ENCODE data around the gene MATR3.
A peak's percentile ranks its signal among the peaks of the same experiment; 100 is the strongest.

The MATR3 gene

GRCh38 chr5:139314276-139314675 lies 20.7 kb downstream of the MATR3 start:
- TF ChIP-seq CTCF (IDR thresholded peaks at IDR 0.05; ENCODE audit: extremely low read depth, insufficient read depth, missing control alignments) = no peak
- in situ Hi-C loops (cut with MboI; ENCODE audit: low pct_unique_long_range_greater_than_20kb, low sequenced_read_pairs, unreplicated experiment) = no loop called here

GRCh38 chr5:139315056-139315615 lies 21.6 kb downstream of the MATR3 start:
- no peak for TF ChIP-seq CTCF (IDR thresholded peaks at IDR 0.05; ENCODE audit: extremely low read depth, insufficient read depth, missing control alignments)
- no peak for DNase-seq (ENCODE audit: low spot score)
- in situ Hi-C loops (cut with MboI; ENCODE audit: low pct_unique_long_range_greater_than_20kb, low sequenced_read_pairs, unreplicated experiment) = no loop called here

More at GRCh38 chr5:139314276-139314675, 20.7 kb downstream of the MATR3 start:
- no peak for DNase-seq (ENCODE audit: low spot score)

GRCh38 chr5:139335811-139336210 lies 42.3 kb downstream of the MATR3 start:
- in situ Hi-C loops (cut with MboI; ENCODE audit: low pct_unique_long_range_greater_than_20kb, low sequenced_read_pairs, unreplicated experiment) = no loop called here
- DNase-seq (ENCODE audit: low spot score) = no peak

GRCh38 chr5:139340051-139340450 lies 46.5 kb downstream of the MATR3 start:
- no peak for TF ChIP-seq CTCF (IDR thresholded peaks at IDR 0.05; ENCODE audit: extremely low read depth, insufficient read depth, missing control alignments)
- no peak for DNase-seq (ENCODE audit: low spot score)
- in situ Hi-C loops (cut with MboI; ENCODE audit: low pct_unique_long_range_greater_than_20kb, low sequenced_read_pairs, unreplicated experiment) = no loop called here

More at GRCh38 chr5:139335811-139336210, 42.3 kb downstream of the MATR3 start:
- TF ChIP-seq CTCF (IDR thresholded peaks at IDR 0.05; ENCODE audit: extremely low read depth, insufficient read depth, missing control alignments) = no peak

- TF ChIP-seq CTCF (IDR thresholded peaks at IDR 0.05; ENCODE audit: extremely low read depth, insufficient read depth, missing control alignments) = no peak
- in situ Hi-C loops (cut with MboI; ENCODE audit: low pct_unique_long_range_greater_than_20kb, low sequenced_read_pairs, unreplicated experiment) = no loop called here
Observed at GRCh38 chr5:139341187-139341688, 47.7 kb downstream of the MATR3 start.

GRCh38 chr5:139341689-139342422 lies 48.3 kb downstream of the MATR3 start, which contains the start of gene PAIP2:
PAIP2 (plus strand) TSS chr5:139341854; CDS start chr5:139363785, 21,931 bp downstream.
- DNase-seq (ENCODE audit: low spot score) = peak; percentile 93
- peak; percentile 86 for TF ChIP-seq CTCF (IDR thresholded peaks at IDR 0.05; ENCODE audit: extremely low read depth, insufficient read depth, missing control alignments)
- in situ Hi-C loops (cut with MboI; ENCODE audit: low pct_unique_long_range_greater_than_20kb, low sequenced_read_pairs, unreplicated experiment) = no loop called here

More at GRCh38 chr5:139341187-139341688, 47.7 kb downstream of the MATR3 start:
- DNase-seq (ENCODE audit: low spot score) = no peak
